ELF-1 (cell line): Measurements from ENCODE around the gene IL2RA.
"Not testable (repeated sequence)": the region's sequence is repeated elsewhere in the genome, so short reads cannot be mapped to it uniquely, and the experiment has no call there.

Experiments used
- DNase-seq: peaks from one replicate; pipeline ENCODE4 v3.0.0-alpha.2; 2016; ENCODE audit warnings: low read depth, low spot score

The IL2RA gene

GRCh38 chr10:5985029-5985428 is 77.1 kb downstream of the IL2RA start:
- DNase-seq = no peak

GRCh38 chr10:5983774-5984173 is 78.4 kb downstream of the IL2RA start:
- no peak for DNase-seq

- no peak for DNase-seq
Observed at GRCh38 chr10:5981529-5981928, 80.6 kb downstream of the IL2RA start.

- no peak for DNase-seq
Observed at GRCh38 chr10:5978230-5978489, 84.0 kb downstream of the IL2RA start.

- peak; percentile 76 for DNase-seq
Observed at GRCh38 chr10:5977471-5978229, 84.5 kb downstream of the IL2RA start, which contains the start of gene IL15RA. Gene IL15RA, minus strand, starts transcription at chr10:5977543. Its CDS starts 51 bp downstream, at chr10:5977492.

- peak; percentile 51 for DNase-seq
Observed at GRCh38 chr10:5976512-5977470, 85.4 kb downstream of the IL2RA start.

GRCh38 chr10:5975641-5976473 is 86.3 kb downstream of the IL2RA start:
- no peak for DNase-seq

GRCh38 chr10:5973069-5973468 is 89.1 kb downstream of the IL2RA start:
- DNase-seq = no peak

GRCh38 chr10:5971886-5972285 is 90.3 kb downstream of the IL2RA start:
- no peak for DNase-seq

- DNase-seq = no peak
Observed at GRCh38 chr10:5971315-5971832, 90.8 kb downstream of the IL2RA start.

GRCh38 chr10:5970527-5970926 is 91.6 kb downstream of the IL2RA start:
- no peak for DNase-seq

GRCh38 chr10:5970066-5970465 is 92.1 kb downstream of the IL2RA start:
- DNase-seq = no peak

- no peak for DNase-seq
Observed at GRCh38 chr10:5968681-5969453, 93.3 kb downstream of the IL2RA start.

- no peak for DNase-seq
Observed at GRCh38 chr10:5968037-5968680, 94.0 kb downstream of the IL2RA start.

- no peak for DNase-seq
Observed at GRCh38 chr10:5965266-5965665, 96.9 kb downstream of the IL2RA start.

GRCh38 chr10:5964736-5965135 is 97.4 kb downstream of the IL2RA start:
- DNase-seq = no peak

- DNase-seq = no peak
Observed at GRCh38 chr10:5963591-5963990, 98.6 kb downstream of the IL2RA start.

- DNase-seq = no peak
Observed at GRCh38 chr10:5963071-5963470, 99.1 kb downstream of the IL2RA start.

GRCh38 chr10:5962358-5962940 is 99.7 kb downstream of the IL2RA start:
- DNase-seq = not testable (repeated sequence)
